Activated CD8-positive, alpha-beta memory T cell treated with anti-CD3 and anti-CD28 coated beads, Interleukin-2, amount 10 ng/mL, durations not matched to agents 7 days and 5 days (primary cell): Measurements from ENCODE around the gene PTPRE. TPM values are rescaled to one million over a fixed set of nuclear protein-coding genes. Genes with fewer than 3 reads are reported as not detected.

Experiments
- ATAC-seq: fragments of 150-1000 bp; cut with Tn5 transposase; one replicate; pipeline ENCODE4 v1.10.0; 2021; ENCODE audit warnings: moderate library complexity
- CTCF ChIA-PET: fragments of 350-600 bp; sonication (Branson Sonifier 250); formaldehyde crosslinking; loops from one replicate; lab custom pipeline; 2021; ENCODE audit warnings: antibody characterized with exemption; lab: Charles Lee
- DNase-seq: peaks from one replicate; pipeline ENCODE4 v3.0.0-alpha.2; 2020
- H3K27ac Mint-ChIP-seq: one replicate; pipeline ENCODE4 v1.8.0; 2021; ENCODE audit warnings: mild to moderate bottlenecking, mixed read lengths
- H3K27me3 Mint-ChIP-seq: one replicate; pipeline ENCODE4 v1.8.0; 2021; ENCODE audit warnings: mixed read lengths
- H3K36me3 Mint-ChIP-seq: one replicate; pipeline ENCODE4 v1.8.0; 2021; ENCODE audit warnings: mild to moderate bottlenecking, mixed read lengths
- H3K4me1 Mint-ChIP-seq: one replicate; pipeline ENCODE4 v1.8.0; 2021; ENCODE audit warnings: mixed read lengths
- H3K4me3 Mint-ChIP-seq: one replicate; pipeline ENCODE4 v1.8.0; 2021; ENCODE audit warnings: mild to moderate bottlenecking, moderate library complexity, mixed read lengths
- H3K9me3 Mint-ChIP-seq: one replicate; pipeline ENCODE4 v1.8.0; 2022; ENCODE audit warnings: low read depth, mixed read lengths
- total RNA-seq, 2 experiments: library from RNA; stranded (reverse); gene quantifications; one replicate each; pipeline ENCODE4 v1.2.3, GENCODE V29; 2021

PTPRE gene
- total RNA-seq, 2 experiments from 2014 or later: 16.5 to 27.1 TPM

GRCh38 chr10:127905001-127905847 is 1.7 kb upstream of the PTPRE start:
- DNase-seq: no peak
- H3K27me3 Mint-ChIP-seq: peaks cover 53% of the 10 kb centered on the region
- ATAC-seq: no peak
- H3K9me3 Mint-ChIP-seq: no peaks in the 10 kb centered on the region
- H3K27ac Mint-ChIP-seq: no peak overlapping the region
- H3K36me3 Mint-ChIP-seq: no peaks in the 10 kb centered on the region
- no peak overlapping the region for H3K4me3 Mint-ChIP-seq
- CTCF ChIA-PET: interaction anchor here (1.0 to 5.3 kb wide), 9 partner anchors 12 to 164 kb away, joined by 3 to 96 read pairs (median 5); no protein-coding TSS in a partner anchor
- peaks cover 2% of the 10 kb centered on the region for H3K4me1 Mint-ChIP-seq

- ATAC-seq (no peak), DNase-seq (no peak)
- H3K27me3 Mint-ChIP-seq: peaks cover 53% of the 10 kb centered on the region
- no peak overlapping the region for H3K27ac Mint-ChIP-seq
- H3K4me1 Mint-ChIP-seq: no peaks in the 10 kb centered on the region
- no peaks in the 10 kb centered on the region for H3K36me3 Mint-ChIP-seq
- no peak overlapping the region for H3K4me3 Mint-ChIP-seq
- CTCF ChIA-PET: interaction anchor here (1.0 to 5.3 kb wide), 11 partner anchors 12 to 171 kb away, joined by 3 to 96 read pairs (median 5); no protein-coding TSS in a partner anchor
- H3K9me3 Mint-ChIP-seq: no peaks in the 10 kb centered on the region
Measured at GRCh38 chr10:127905848-127906261, 1.0 kb upstream of the PTPRE start.

- Mint-ChIP-seq H3K9me3 (no peaks in the 10 kb centered on the region), H3K36me3 (no peaks in the 10 kb centered on the region), H3K4me3 (no peak overlapping the region), H3K27me3 (peaks cover 51% of the 10 kb centered on the region), H3K27ac (no peak overlapping the region), H3K4me1 (no peaks in the 10 kb centered on the region)
- ATAC-seq (no peak), DNase-seq (no peak)
- CTCF ChIA-PET: interaction anchor here (0.6 to 5.3 kb wide), 16 partner anchors 10 to 274 kb away, joined by 3 to 96 read pairs (median 4); no protein-coding TSS in a partner anchor
Measured at GRCh38 chr10:127907411-127908105, 655 bp downstream of the PTPRE start.

- no peak overlapping the region for H3K4me3 Mint-ChIP-seq
- H3K27ac Mint-ChIP-seq: no peak overlapping the region
- no peak for DNase-seq
- H3K36me3 Mint-ChIP-seq: no peaks in the 10 kb centered on the region
- CTCF ChIA-PET: interaction anchor here (1.0 to 5.3 kb wide), 3 partner anchors 9 to 103 kb away, joined by 3 to 96 read pairs (median 4); no protein-coding TSS in a partner anchor
- H3K4me1 Mint-ChIP-seq: no peaks in the 10 kb centered on the region
- no peak for ATAC-seq
- H3K27me3 Mint-ChIP-seq: peaks cover 45% of the 10 kb centered on the region
- no peaks in the 10 kb centered on the region for H3K9me3 Mint-ChIP-seq
Measured at GRCh38 chr10:127908106-127908958, 1.4 kb downstream of the PTPRE start.

GRCh38 chr10:127908959-127909267 is 2.0 kb downstream of the PTPRE start:
- peaks cover 40% of the 10 kb centered on the region for H3K27me3 Mint-ChIP-seq
- DNase-seq (no peak), ATAC-seq (no peak)
- H3K4me1 Mint-ChIP-seq: no peaks in the 10 kb centered on the region
- H3K36me3 Mint-ChIP-seq: no peaks in the 10 kb centered on the region
- no peaks in the 10 kb centered on the region for H3K9me3 Mint-ChIP-seq
- no peak overlapping the region for H3K27ac Mint-ChIP-seq
- CTCF ChIA-PET: interaction anchor here (1.2 to 5.3 kb wide), 2 partner anchors 99 to 102 kb away, joined by 3 to 96 read pairs; no protein-coding TSS in a partner anchor
- H3K4me3 Mint-ChIP-seq: no peak overlapping the region

GRCh38 chr10:127909716-127910463 is 3.0 kb downstream of the PTPRE start:
- Mint-ChIP-seq H3K9me3 (no peaks in the 10 kb centered on the region), H3K27me3 (peaks cover 33% of the 10 kb centered on the region), H3K36me3 (no peaks in the 10 kb centered on the region), H3K4me1 (no peaks in the 10 kb centered on the region), H3K4me3 (no peak overlapping the region), H3K27ac (no peak overlapping the region)
- CTCF ChIA-PET: interaction anchor here (1.0 to 1.2 kb wide), 2 partner anchors 98 to 101 kb away, joined by 3 to 5 read pairs; no protein-coding TSS in a partner anchor
- DNase-seq (no peak), ATAC-seq (no peak)

GRCh38 chr10:127910464-127910770 is 3.5 kb downstream of the PTPRE start:
- H3K27me3 Mint-ChIP-seq: peaks cover 29% of the 10 kb centered on the region
- no peak overlapping the region for H3K27ac Mint-ChIP-seq
- no peaks in the 10 kb centered on the region for H3K9me3 Mint-ChIP-seq
- no peak for DNase-seq
- no peaks in the 10 kb centered on the region for H3K4me1 Mint-ChIP-seq
- no peak for ATAC-seq
- no peaks in the 10 kb centered on the region for H3K36me3 Mint-ChIP-seq
- no peak overlapping the region for H3K4me3 Mint-ChIP-seq
- CTCF ChIA-PET: interaction anchor here (1.0 kb wide), 1 partner anchor 101 kb away, joined by 5 read pairs; no protein-coding TSS in a partner anchor

- ATAC-seq (no peak), DNase-seq (no peak)
- Mint-ChIP-seq H3K4me3 (no peak overlapping the region), H3K36me3 (no peaks in the 10 kb centered on the region), H3K27ac (no peak overlapping the region), H3K27me3 (peaks cover 22% of the 10 kb centered on the region), H3K4me1 (no peaks in the 10 kb centered on the region), H3K9me3 (no peaks in the 10 kb centered on the region)
- CTCF ChIA-PET: no interaction called here
Measured at GRCh38 chr10:127911218-127911866, 4.4 kb downstream of the PTPRE start.

GRCh38 chr10:127911867-127912257 is 5.0 kb downstream of the PTPRE start:
- CTCF ChIA-PET: interaction anchor here (1.0 to 1.8 kb wide), 2 partner anchors 98 to 157 kb away, joined by 3 to 6 read pairs; no protein-coding TSS in a partner anchor
- Mint-ChIP-seq H3K36me3 (no peaks in the 10 kb centered on the region), H3K4me3 (no peak overlapping the region), H3K27ac (no peak overlapping the region), H3K4me1 (no peaks in the 10 kb centered on the region), H3K9me3 (no peaks in the 10 kb centered on the region), H3K27me3 (peaks cover 17% of the 10 kb centered on the region)
- ATAC-seq (no peak), DNase-seq (no peak)

GRCh38 chr10:127912607-127913367 is 5.9 kb downstream of the PTPRE start:
- H3K27ac Mint-ChIP-seq: no peak overlapping the region
- no peaks in the 10 kb centered on the region for H3K9me3 Mint-ChIP-seq
- peaks cover 17% of the 10 kb centered on the region for H3K27me3 Mint-ChIP-seq
- no peaks in the 10 kb centered on the region for H3K4me1 Mint-ChIP-seq
- DNase-seq (no peak), ATAC-seq (no peak)
- CTCF ChIA-PET: interaction anchor here (1.0 to 1.8 kb wide), 2 partner anchors 97 to 157 kb away, joined by 3 to 6 read pairs; no protein-coding TSS in a partner anchor
- no peaks in the 10 kb centered on the region for H3K36me3 Mint-ChIP-seq
- no peak overlapping the region for H3K4me3 Mint-ChIP-seq

GRCh38 chr10:127913368-127913759 is 6.5 kb downstream of the PTPRE start:
- Mint-ChIP-seq H3K4me1 (no peaks in the 10 kb centered on the region), H3K4me3 (no peak overlapping the region), H3K27ac (no peak overlapping the region), H3K36me3 (no peaks in the 10 kb centered on the region), H3K9me3 (no peaks in the 10 kb centered on the region), H3K27me3 (peaks cover 11% of the 10 kb centered on the region)
- no peak for DNase-seq
- no peak for ATAC-seq
- CTCF ChIA-PET: interaction anchor here (1.8 kb wide), 1 partner anchor 156 kb away, joined by 6 read pairs; no protein-coding TSS in a partner anchor
